ENCODE measurements around the gene MED13L.

DNA sequence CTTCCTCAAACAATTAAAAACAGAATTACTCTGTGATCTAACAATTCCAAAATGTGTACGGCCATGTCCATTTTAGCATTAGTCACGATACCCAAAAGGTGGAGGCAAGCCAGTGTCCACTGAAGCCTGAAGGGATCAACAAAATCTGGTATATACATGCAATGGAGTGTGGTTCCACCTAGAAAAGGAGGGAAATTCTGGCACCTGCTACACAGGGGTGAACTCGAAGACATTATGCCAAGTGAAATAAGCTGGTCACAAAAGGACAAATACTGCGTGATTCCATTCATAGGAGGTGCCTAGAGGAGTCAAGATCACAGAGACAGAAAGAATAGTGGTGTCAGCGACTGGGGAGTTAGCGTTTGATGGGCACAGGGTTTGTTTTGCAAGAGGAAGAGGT is 331.4 kb downstream of the MED13L start:
- TF ChIP-seq CTCF (conservative IDR thresholded peaks at IDR 0.05; ENCODE audit: low read depth, low read length) (no peak), EZH2 (IDR thresholded peaks at IDR 0.05; ENCODE audit: borderline replicate concordance, low read depth, low read length, poor library complexity, severe bottlenecking) (no peak)

Data from A673 (cell line).